ENCODE data around the gene HRG. TPM values are rescaled to one million over a fixed set of nuclear protein-coding genes. Genes with fewer than 3 reads are reported as not detected.

Gene HRG
- total and polyA plus RNA-seq, 2 donors (not counting 3 experiments of a cell fraction or from before 2014, with no cell fraction given): not detected

DNA sequence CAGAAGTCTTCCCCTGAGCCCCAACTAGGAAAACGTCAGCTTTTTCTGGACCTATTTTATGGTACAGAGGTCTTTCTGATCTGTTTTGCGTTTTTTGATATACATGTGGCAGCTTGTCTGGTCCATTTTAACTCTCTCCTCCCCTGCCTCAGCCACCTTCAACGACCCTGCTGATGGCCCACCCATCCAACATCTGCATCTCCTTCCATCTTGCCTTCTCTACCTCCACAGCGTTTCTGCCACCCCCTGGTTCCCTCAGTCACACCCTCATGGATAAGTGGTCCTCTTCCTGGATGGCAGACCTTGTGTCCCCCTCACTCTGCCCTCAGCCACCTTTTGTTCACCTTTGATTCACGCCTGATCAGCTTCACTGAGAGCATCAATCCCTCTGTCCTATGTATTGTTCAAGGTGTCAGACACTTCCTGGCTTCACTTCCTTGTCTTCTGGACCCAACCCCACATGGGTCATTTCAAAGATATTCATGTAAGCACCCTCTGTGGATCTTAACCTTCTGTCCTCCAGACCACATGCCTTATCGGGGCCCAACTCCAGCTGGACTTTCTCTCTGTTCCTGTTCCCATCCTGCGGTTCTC is 39.5 kb upstream of the HRG start:
- H3K9ac ChIP-seq (replicated peaks; ENCODE audit: extremely low read depth, insufficient read depth, low read length): no peak overlapping the region
- no peak overlapping the region for H3K4me2 ChIP-seq (ENCODE audit: insufficient read depth, low read length)
- no peak for FAIRE-seq
- no peaks in the 10 kb centered on the region for H3K9me3 ChIP-seq (replicated peaks; ENCODE audit: control insufficient read depth, insufficient read depth, low read length)
- H3K27me3 ChIP-seq (ENCODE audit: control insufficient read depth in 2 of 2, insufficient read depth in 2 of 2, low read length in 2 of 2): peaks cover 0 to 4% of the 10 kb centered on the region in 2 experiments
- intact Hi-C loops (cut with micrococcal nuclease): no loop called here
- dilution Hi-C loops (cut with MboI; ENCODE audit: extremely low pct_ligation_motif_present, low sequenced_read_pairs): no loop called here
- no peaks in the 10 kb centered on the region for H3K9me1 ChIP-seq (replicated peaks; ENCODE audit: control insufficient read depth, extremely low read depth, insufficient read depth, low read length)
- no peaks in the 10 kb centered on the region for H3K4me1 ChIP-seq (ENCODE audit: control insufficient read depth, extremely low read depth, insufficient read depth, low read length)
- no peak for DNase-seq (ENCODE audit: low read depth, low spot score)
- ChIA-PET CTCF (interaction anchor here (1.5 to 1.9 kb wide), 3 partner anchors 9 to 18 kb away, joined by 3 to 8 read pairs (median 5); no protein-coding TSS in a partner anchor), POLR2A (no interaction called here)
- no peak overlapping the region for H3K27ac ChIP-seq (ENCODE audit: insufficient read depth, low read depth, low read length)
- no peak overlapping the region for H3K4me3 ChIP-seq (replicated peaks in 1 of 3; ENCODE audit: insufficient read depth in 1 of 3, low read depth in 1 of 3, low read length in 3 of 3)
- H3K36me3 ChIP-seq (ENCODE audit: control insufficient read depth in 2 of 2, extremely low read depth in 1 of 2, insufficient read depth in 2 of 2, low read length in 2 of 2): no peaks in the 10 kb centered on the region
- H3K79me2 ChIP-seq (ENCODE audit: control insufficient read depth, insufficient read depth, low read length): no peaks in the 10 kb centered on the region
- no peak overlapping the region for H2AFZ ChIP-seq (ENCODE audit: low read depth, low read length)
- BruUV-seq (replicated peaks): no TSS peak
- no peaks in the 10 kb centered on the region for H4K20me1 ChIP-seq (replicated peaks; ENCODE audit: control insufficient read depth, extremely low read depth, insufficient read depth, low read length)
- TF ChIP-seq POLR2A (IDR thresholded peaks at IDR 0.05; ENCODE audit: low read depth, low read length): no peak
- TF ChIP-seq EZH2 (IDR thresholded peaks at IDR 0.05; ENCODE audit: borderline replicate concordance, low read depth, low read length, severe bottlenecking): no peak
- TF ChIP-seq POLR2AphosphoS5 (IDR thresholded peaks at IDR 0.05; ENCODE audit: insufficient read depth, low read depth, low read length): no peak
- no peak for TF ChIP-seq FOS (IDR thresholded peaks at IDR 0.05; ENCODE audit: borderline replicate concordance, insufficient read depth, low read length)
- TF ChIP-seq MYC (IDR thresholded peaks at IDR 0.05; ENCODE audit: low read depth, low read length): no peak
- TF ChIP-seq, protein P1, sequence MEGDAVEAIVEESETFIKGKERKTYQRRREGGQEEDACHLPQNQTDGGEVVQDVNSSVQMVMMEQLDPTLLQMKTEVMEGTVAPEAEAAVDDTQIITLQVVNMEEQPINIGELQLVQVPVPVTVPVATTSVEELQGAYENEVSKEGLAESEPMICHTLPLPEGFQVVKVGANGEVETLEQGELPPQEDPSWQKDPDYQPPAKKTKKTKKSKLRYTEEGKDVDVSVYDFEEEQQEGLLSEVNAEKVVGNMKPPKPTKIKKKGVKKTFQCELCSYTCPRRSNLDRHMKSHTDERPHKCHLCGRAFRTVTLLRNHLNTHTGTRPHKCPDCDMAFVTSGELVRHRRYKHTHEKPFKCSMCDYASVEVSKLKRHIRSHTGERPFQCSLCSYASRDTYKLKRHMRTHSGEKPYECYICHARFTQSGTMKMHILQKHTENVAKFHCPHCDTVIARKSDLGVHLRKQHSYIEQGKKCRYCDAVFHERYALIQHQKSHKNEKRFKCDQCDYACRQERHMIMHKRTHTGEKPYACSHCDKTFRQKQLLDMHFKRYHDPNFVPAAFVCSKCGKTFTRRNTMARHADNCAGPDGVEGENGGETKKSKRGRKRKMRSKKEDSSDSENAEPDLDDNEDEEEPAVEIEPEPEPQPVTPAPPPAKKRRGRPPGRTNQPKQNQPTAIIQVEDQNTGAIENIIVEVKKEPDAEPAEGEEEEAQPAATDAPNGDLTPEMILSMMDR (IDR thresholded peaks at IDR 0.05; ENCODE audit: extremely low read depth in 1 of 2, insufficient read depth in 1 of 2, low read depth in 1 of 2, low read length in 2 of 2): no peak
- TF ChIP-seq, protein P2, sequence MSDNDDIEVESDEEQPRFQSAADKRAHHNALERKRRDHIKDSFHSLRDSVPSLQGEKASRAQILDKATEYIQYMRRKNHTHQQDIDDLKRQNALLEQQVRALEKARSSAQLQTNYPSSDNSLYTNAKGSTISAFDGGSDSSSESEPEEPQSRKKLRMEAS (IDR thresholded peaks at IDR 0.05; ENCODE audit: insufficient read depth, insufficient read length): no peak
- no peak for TF ChIP-seq GATA2 (IDR thresholded peaks at IDR 0.05; ENCODE audit: insufficient read depth, insufficient read length, low read depth, low read length)
- no peak for TF ChIP-seq JUN (IDR thresholded peaks at IDR 0.05; ENCODE audit: borderline replicate concordance, insufficient read depth, insufficient read length, low read depth)

All from endothelial cell of umbilical vein (primary cell).